Esophagus squamous epithelium (tissue), 5 donors: Measurements from ENCODE around the gene PPM1A. TPM values are rescaled to one million over a fixed set of nuclear protein-coding genes. Genes with fewer than 3 reads are reported as not detected.

ENCODE experiments used
- DNase-seq: peaks from one replicate; lab custom pipeline; 2025; lab: John Stamatoyannopoulos, UW
- H3K27ac ChIP-seq, 4 donors: fragments of 200-600 bp; sonication (generic); one replicate each; pipeline ENCODE4 v1.5.1; 2016 to 2019; ENCODE audit warnings: mild to moderate bottlenecking in 1 of 4
- H3K27me3 ChIP-seq, 4 donors: fragments of 200-600 bp; sonication (generic); 1 replicate in 3 of 4; 2 replicates in 1 of 4; pipeline versions ENCODE4 v1.5.1 to v1.6.0; 2017 to 2021; ENCODE audit warnings: antibody characterized with exemption in 1 of 4
- H3K36me3 ChIP-seq, 3 donors: fragments of 200-600 bp; sonication (generic); one replicate each; pipeline ENCODE4 v1.5.1; 2016 to 2019
- H3K4me1 ChIP-seq, 3 donors: fragments of 200-600 bp; sonication (generic); one replicate each; pipeline ENCODE4 v1.5.1; 2017 to 2019
- H3K4me3 ChIP-seq, 4 donors: fragments of 200-600 bp; sonication (generic); 1 replicate in 3 of 4; 2 replicates in 1 of 4; pipeline ENCODE4 v1.5.1; 2016 to 2019; ENCODE audit warnings: mild to moderate bottlenecking in 2 of 4, moderate library complexity in 1 of 4
- H3K9me3 ChIP-seq, 3 donors: fragments of 200-600 bp; sonication (generic); one replicate each; pipeline ENCODE4 v1.5.1; 2016 to 2019
- CTCF ChIP-seq, 6 experiments: fragments of 450-650 bp in 4 of 6; fragments of 200-600 bp in 2 of 6; sonication (generic) in 2 of 6; IDR thresholded peaks; one replicate each; pipeline ENCODE4 v1.5.1; 2016 to 2019; ENCODE audit warnings: antibody characterized with exemption in 6 of 6, mild to moderate bottlenecking in 4 of 6, moderate library complexity in 4 of 6
- POLR2A ChIP-seq, 4 donors: fragments of 450-650 bp; IDR thresholded peaks; one replicate each; pipeline ENCODE4 v1.6.1; 2017; ENCODE audit warnings: antibody characterized with exemption in 4 of 4, mild to moderate bottlenecking in 4 of 4, moderate library complexity in 3 of 4
- WGBS, 2 donors: methylation state at CpG; one replicate each; pipeline ENCODE4 v1.1.5; 2018; 5-methylcytosine and 5-hydroxymethylcytosine counted together
- intact Hi-C: fragments of 100-400 bp; cut with DNase I; formaldehyde crosslinking; loops from one replicate; pipeline ENCODE4 v1.15.0; 2022
- total RNA-seq, 4 donors: library from RNA; depleted of rRNA; stranded (reverse); fragments of >200 nt; gene quantifications; one replicate each; pipeline ENCODE4 v1.1.0, GENCODE V29; 2016
- donor health status: DM: yes; HTN: yes; CAD: no.

PPM1A gene
- total RNA-seq, 4 donors from 2014 or later = 16.7 to 34.3 (median 22.7) TPM

GRCh38 chr14:60343571-60344071 is 94.6 kb downstream of the PPM1A start:
- H3K36me3 ChIP-seq = no peaks in the 10 kb centered on the region
- WGBS, 2 donors = 67% methylated on average over 6 of the region's 6 CpGs
- intact Hi-C loops = no loop called here
- TF ChIP-seq CTCF (IDR thresholded peaks at IDR 0.05) (no peak), POLR2A (IDR thresholded peaks at IDR 0.05) (no peak)
- no peak overlapping the region for H3K27ac ChIP-seq
- no peaks in the 10 kb centered on the region for H3K27me3 ChIP-seq
- H3K4me3 ChIP-seq = no peak overlapping the region
- no peaks in the 10 kb centered on the region for H3K4me1 ChIP-seq
- H3K9me3 ChIP-seq = no peaks in the 10 kb centered on the region
- no peak for DNase-seq

- no peak overlapping the region for H3K4me3 ChIP-seq
- no peak for TF ChIP-seq CTCF (IDR thresholded peaks at IDR 0.05)
- TF ChIP-seq POLR2A (IDR thresholded peaks at IDR 0.05) = no peak
- 41 to 65% methylated on average over 2 of the region's 2 CpGs for WGBS, 2 donors
- H3K9me3 ChIP-seq = no peaks in the 10 kb centered on the region
- H3K27ac ChIP-seq = no peak overlapping the region
- no peaks in the 10 kb centered on the region for H3K4me1 ChIP-seq
- DNase-seq = no peak
- no peaks in the 10 kb centered on the region for H3K27me3 ChIP-seq
- no peaks in the 10 kb centered on the region for H3K36me3 ChIP-seq
- intact Hi-C loops = no loop called here
Observed at GRCh38 chr14:60344751-60345150, 95.7 kb downstream of the PPM1A start.

DNA sequence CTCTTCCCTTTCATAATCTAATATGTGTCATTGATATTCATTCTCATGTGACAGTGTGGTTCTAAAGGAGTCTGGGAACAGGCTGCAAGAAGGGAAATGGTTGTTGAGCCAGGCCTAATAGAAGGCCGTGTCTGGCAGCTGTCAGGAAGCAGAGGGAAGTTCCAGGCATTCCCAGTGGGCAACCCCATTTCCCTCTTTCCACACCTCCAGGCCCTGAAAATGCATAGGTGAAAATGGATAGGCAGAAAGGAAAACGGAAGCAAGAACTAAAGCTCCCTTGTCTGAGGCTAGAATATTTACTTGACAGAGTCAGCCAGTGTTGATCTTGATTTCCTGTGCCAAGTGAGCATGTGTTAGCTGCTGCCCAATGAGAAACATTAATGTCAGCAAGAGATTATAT is 97.7 kb downstream of the PPM1A start:
- Histone ChIP-seq H3K27ac (no peak overlapping the region), H3K9me3 (no peaks in the 10 kb centered on the region), H3K4me1 (no peaks in the 10 kb centered on the region), H3K4me3 (no peak overlapping the region), H3K36me3 (no peaks in the 10 kb centered on the region), H3K27me3 (peaks cover 0 to 3% (median 0%) of the 10 kb centered on the region in 4 donors)
- DNase-seq = no peak
- TF ChIP-seq POLR2A (IDR thresholded peaks at IDR 0.05) (no peak), CTCF (IDR thresholded peaks at IDR 0.05) (no peak)
- 47 to 56% methylated on average over 2 of the region's 2 CpGs for WGBS, 2 donors
- intact Hi-C loops = no loop called here

DNA sequence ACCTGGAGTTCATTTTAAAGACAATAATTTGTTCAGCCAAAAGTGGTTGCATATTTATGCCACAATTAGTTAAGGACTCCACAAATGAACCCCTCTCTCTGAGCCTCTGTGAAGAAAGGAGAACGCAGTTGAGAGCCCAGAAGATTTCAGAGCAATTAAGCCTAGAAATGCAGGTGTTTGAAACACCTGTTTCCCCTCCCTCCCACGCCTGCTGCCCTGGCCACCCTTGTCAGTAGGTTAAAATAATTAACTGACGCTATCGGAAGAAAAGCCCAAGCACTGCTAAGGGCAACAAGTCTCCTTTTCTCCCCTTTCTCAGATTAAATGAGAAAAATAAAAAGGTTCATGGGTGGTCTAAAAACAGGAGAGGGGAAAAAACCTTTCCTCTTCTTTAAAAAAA is 99.2 kb downstream of the PPM1A start:
- DNase-seq = no peak
- peaks cover 0 to 3% (median 0%) of the 10 kb centered on the region in 4 donors for H3K27me3 ChIP-seq
- no peak overlapping the region for H3K27ac ChIP-seq
- intact Hi-C loops = no loop called here
- H3K36me3 ChIP-seq = no peaks in the 10 kb centered on the region
- no peaks in the 10 kb centered on the region for H3K4me1 ChIP-seq
- H3K4me3 ChIP-seq = no peak overlapping the region
- 63 to 72% methylated on average over 2 to 4 of the region's 4 CpGs for WGBS, 2 donors
- H3K9me3 ChIP-seq = no peaks in the 10 kb centered on the region
- TF ChIP-seq CTCF (IDR thresholded peaks at IDR 0.05) (no peak), POLR2A (IDR thresholded peaks at IDR 0.05) (no peak)

Other genes with a start within 250 kb of the PPM1A start
- 10 to 100 TPM in 3 of 4 donors, 1 to 10 TPM in 1; 9.4 to 31.1 (median 18.7) TPM for gene PCNX4, start 157.3 kb upstream of the PPM1A start, total RNA-seq
- gene DHRS7, start 83.8 kb upstream of the PPM1A start, total RNA-seq = 10 to 100 TPM; 43.1 to 82.0 (median 60.1) TPM
- not detected for gene C14orf39, start 236.8 kb downstream of the PPM1A start, total RNA-seq